Thyroid gland (tissue), 4 donors: ENCODE data around the gene PPP1R9A.

Source experiments
- POLR2A ChIP-seq, 2 donors: fragments of 450-650 bp; IDR thresholded peaks; one replicate each; pipeline ENCODE4 v1.6.1; 2017; ENCODE audit warnings: antibody characterized with exemption in 2 of 2, mild to moderate bottlenecking in 2 of 2, moderate library complexity in 1 of 2
- TF ChIP-seq, protein P1 (sequence below), 6 experiments: fragments of 200-600 bp in 3 of 6; fragments of 450-650 bp in 3 of 6; sonication (generic) in 3 of 6; IDR thresholded peaks; one replicate each; pipeline ENCODE4 v1.5.1; 2016 to 2019; ENCODE audit warnings: antibody characterized with exemption in 6 of 6, mild to moderate bottlenecking in 2 of 6, inconsistent platforms in 1 of 6, moderate library complexity in 1 of 6

DNA sequence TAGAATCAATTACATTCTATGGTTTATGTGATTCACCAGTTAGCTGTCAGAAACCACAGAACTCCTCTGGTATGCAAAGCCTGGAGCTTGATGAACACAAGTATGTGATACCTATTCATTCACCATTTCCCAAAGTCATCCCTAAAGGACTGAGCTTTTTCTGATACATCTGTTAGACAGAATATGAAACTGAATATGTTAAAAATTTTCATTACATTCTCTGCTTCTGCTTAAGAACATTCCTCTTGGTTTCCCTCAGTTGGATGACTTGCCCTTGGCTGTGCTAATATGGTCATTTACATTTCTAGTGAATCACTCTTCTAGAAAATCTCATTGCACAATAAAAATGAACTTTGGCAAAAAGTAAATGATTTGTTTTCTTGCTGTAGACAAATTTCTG, 427.7 kb downstream of the PPP1R9A start:
- TF ChIP-seq, protein P1, sequence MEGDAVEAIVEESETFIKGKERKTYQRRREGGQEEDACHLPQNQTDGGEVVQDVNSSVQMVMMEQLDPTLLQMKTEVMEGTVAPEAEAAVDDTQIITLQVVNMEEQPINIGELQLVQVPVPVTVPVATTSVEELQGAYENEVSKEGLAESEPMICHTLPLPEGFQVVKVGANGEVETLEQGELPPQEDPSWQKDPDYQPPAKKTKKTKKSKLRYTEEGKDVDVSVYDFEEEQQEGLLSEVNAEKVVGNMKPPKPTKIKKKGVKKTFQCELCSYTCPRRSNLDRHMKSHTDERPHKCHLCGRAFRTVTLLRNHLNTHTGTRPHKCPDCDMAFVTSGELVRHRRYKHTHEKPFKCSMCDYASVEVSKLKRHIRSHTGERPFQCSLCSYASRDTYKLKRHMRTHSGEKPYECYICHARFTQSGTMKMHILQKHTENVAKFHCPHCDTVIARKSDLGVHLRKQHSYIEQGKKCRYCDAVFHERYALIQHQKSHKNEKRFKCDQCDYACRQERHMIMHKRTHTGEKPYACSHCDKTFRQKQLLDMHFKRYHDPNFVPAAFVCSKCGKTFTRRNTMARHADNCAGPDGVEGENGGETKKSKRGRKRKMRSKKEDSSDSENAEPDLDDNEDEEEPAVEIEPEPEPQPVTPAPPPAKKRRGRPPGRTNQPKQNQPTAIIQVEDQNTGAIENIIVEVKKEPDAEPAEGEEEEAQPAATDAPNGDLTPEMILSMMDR (IDR thresholded peaks at IDR 0.05): no peak
- TF ChIP-seq POLR2A (IDR thresholded peaks at IDR 0.05): no peak
